ENCODE results near the gene SPRYD3. TPM values are rescaled to one million over a fixed set of nuclear protein-coding genes. Genes with fewer than 3 reads are reported as not detected.
A peak's percentile ranks its signal among the peaks of the same experiment; 100 is the strongest.

Gene SPRYD3
- total RNA-seq (10 to 100 TPM; 42.9 to 72.6 (median 48.5) TPM), polyA plus RNA-seq (10 to 100 TPM; 26.0 to 94.7 TPM)
- long read RNA-seq, donor 1, transcript SPRYD3-201 (11 exons, 2,932 nt), result major isoform, 79 of 104 reads
- long read RNA-seq, donor 1, partial matches to known transcripts, result 11 of 104 reads
- long read RNA-seq, donor 1, other reads (novel, unspliced or antisense), result 14 of 104 reads
- long read RNA-seq, donor 2, transcript SPRYD3-201 (11 exons, 2,932 nt), result major isoform, 333 of 373 reads
- long read RNA-seq, donor 2, partial matches to known transcripts, result 14 of 373 reads
- long read RNA-seq, donor 2, other reads (novel, unspliced or antisense), result 26 of 373 reads
- long read RNA-seq, donor 3, transcript SPRYD3-201 (11 exons, 2,932 nt), result major isoform, 93 of 120 reads
- long read RNA-seq, donor 3, partial matches to known transcripts, result 6 of 120 reads
- long read RNA-seq, donor 3, other reads (novel, unspliced or antisense), result 21 of 120 reads

DNA sequence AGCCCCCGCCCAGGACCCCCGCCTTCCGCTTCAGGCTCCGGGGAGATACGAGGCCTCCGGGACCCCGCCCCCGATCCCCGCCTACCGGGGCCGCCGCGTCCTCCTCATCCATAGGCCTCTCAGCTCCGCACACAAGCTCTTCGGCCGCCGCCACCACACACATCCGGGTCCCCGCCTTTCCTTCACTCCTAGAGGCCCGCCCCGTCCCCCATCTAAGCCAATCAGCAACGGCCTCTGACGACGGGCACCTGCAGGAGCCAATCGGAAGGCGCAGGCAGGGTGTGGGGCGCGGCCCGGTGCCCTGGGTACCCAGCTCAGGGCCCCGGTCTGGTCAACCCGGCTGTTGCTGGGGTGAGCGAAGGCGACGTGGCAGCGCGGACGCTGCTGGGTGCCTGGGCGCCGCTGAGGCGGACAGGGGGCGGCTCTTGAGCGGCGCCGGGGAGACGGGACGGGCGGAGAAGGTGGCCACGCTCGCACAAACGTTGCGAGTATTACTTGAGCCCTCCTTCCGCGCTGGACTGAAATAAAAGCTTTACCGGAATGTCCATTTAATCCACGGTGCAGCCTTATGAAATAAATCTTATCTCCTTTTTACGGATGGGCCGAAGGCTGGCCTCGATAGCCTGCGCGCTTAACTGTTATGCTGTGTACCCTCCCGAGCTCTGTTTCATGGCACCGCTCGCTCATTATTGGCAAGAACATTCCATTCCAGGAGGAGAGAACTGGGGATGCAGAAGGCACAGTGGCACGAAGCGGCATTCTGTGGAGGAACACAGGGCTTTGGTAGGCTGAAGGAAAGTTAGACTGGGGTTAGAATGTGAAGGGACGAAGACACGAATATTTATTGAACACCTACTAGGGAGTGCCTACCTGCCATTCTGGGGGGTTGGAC, at the start of gene SPRYD3:
Gene SPRYD3, minus strand, starts transcription at position 165 of the 892 bp plus-strand sequence. Its CDS starts 57 bp downstream, at position 108.
- Histone ChIP-seq H3K36me3 (peaks cover 0 to 33% (median 29%) of the 10 kb centered on the region in 9 donors), H3K4me1 (peaks cover 0 to 32% (median 19%) of the 10 kb centered on the region in 12 donors), H3K27ac (peak within 1 kb of the TSS; percentile 84 to 100 (median 96)), H3K9me3 (peaks cover 0 to 2% (median 0%) of the 10 kb centered on the region in 12 donors), H3K4me3 (peak within 1 kb of the TSS; percentile 48 to 84 (median 72)), H3K27me3 (no peaks in the 10 kb centered on the region)
- WGBS, 4 donors, result 1 to 2% (median 2%) methylated on average over 57 to 67 of the region's 67 CpGs
- ATAC-seq, result peak; percentile 99 to 100 (median 99)
- DNase-seq, result peak; percentile 96 to 99 (median 97)
- intact Hi-C loops (cut with DNase I), result loop anchor here in 3 of 10 donors (2.0 kb wide), 1 partner anchor 17 kb away; the partner anchor contains the start of gene IGFBP6 (in 3 of the 3)
- TF ChIP-seq, protein P1, sequence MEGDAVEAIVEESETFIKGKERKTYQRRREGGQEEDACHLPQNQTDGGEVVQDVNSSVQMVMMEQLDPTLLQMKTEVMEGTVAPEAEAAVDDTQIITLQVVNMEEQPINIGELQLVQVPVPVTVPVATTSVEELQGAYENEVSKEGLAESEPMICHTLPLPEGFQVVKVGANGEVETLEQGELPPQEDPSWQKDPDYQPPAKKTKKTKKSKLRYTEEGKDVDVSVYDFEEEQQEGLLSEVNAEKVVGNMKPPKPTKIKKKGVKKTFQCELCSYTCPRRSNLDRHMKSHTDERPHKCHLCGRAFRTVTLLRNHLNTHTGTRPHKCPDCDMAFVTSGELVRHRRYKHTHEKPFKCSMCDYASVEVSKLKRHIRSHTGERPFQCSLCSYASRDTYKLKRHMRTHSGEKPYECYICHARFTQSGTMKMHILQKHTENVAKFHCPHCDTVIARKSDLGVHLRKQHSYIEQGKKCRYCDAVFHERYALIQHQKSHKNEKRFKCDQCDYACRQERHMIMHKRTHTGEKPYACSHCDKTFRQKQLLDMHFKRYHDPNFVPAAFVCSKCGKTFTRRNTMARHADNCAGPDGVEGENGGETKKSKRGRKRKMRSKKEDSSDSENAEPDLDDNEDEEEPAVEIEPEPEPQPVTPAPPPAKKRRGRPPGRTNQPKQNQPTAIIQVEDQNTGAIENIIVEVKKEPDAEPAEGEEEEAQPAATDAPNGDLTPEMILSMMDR (IDR thresholded peaks at IDR 0.05), result no peak
- TF ChIP-seq POLR2A (IDR thresholded peaks at IDR 0.05), result peak; percentile 22 to 97

GRCh38 chr12:53127169-53127568, 48.0 kb upstream of the SPRYD3 start:
- no peak for DNase-seq
- no peaks in the 10 kb centered on the region for H3K36me3 ChIP-seq
- no peak overlapping the region for H3K4me3 ChIP-seq
- H3K27me3 ChIP-seq, result no peaks in the 10 kb centered on the region
- no peak for ATAC-seq
- no peaks in the 10 kb centered on the region for H3K4me1 ChIP-seq
- intact Hi-C loops (cut with DNase I), result no loop called here
- TF ChIP-seq, protein P1 (IDR thresholded peaks at IDR 0.05), result no peak
- H3K9me3 ChIP-seq, result no peaks in the 10 kb centered on the region
- H3K27ac ChIP-seq, result no peak overlapping the region
- 80 to 88% (median 81%) methylated on average over 1 of the region's 1 CpG for WGBS, 4 donors

DNA sequence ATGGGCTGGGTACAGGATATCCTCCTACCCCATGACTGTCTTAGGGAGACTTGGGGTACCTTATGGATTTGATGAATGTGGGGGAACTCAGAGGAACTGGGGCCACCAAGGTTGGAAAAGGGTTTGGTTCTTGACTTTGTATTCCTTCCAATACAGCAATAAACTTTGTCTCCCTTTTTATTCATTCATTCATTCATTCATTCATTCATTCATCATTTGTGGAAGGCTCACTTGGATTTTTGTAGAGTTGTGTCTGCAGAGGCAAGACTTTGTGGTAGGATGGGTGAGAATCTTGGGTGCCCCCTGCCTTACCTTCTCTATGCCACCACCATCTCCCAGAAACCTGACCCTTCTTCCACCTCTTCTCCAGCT, 45.1 kb upstream of the SPRYD3 start:
- Histone ChIP-seq H3K4me3 (no peak overlapping the region), H3K4me1 (no peaks in the 10 kb centered on the region), H3K27ac (no peak overlapping the region), H3K27me3 (no peaks in the 10 kb centered on the region), H3K9me3 (no peaks in the 10 kb centered on the region), H3K36me3 (no peaks in the 10 kb centered on the region)
- no peak for ATAC-seq
- no peak for TF ChIP-seq POLR2A (IDR thresholded peaks at IDR 0.05)
- TF ChIP-seq, protein P1 (IDR thresholded peaks at IDR 0.05), result no peak
- DNase-seq, result peak in 1 of 5 donors; percentile 1
- intact Hi-C loops (cut with DNase I), result no loop called here

All from heart left ventricle (tissue), 16 donors.